Measurements from ENCODE around the gene RAP1B.

RAP1B gene

GRCh38 chr12:68628698-68629097, 18.0 kb downstream of the RAP1B start:
- TF ChIP-seq RAD21 (IDR thresholded peaks at IDR 0.05; ENCODE audit: low read depth) (no peak), CEBPB (IDR thresholded peaks at IDR 0.05) (no peak), CREB1 (IDR thresholded peaks at IDR 0.05; ENCODE audit: low read depth) (no peak), MAX (IDR thresholded peaks at IDR 0.05) (no peak), FOXM1 (IDR thresholded peaks at IDR 0.05; ENCODE audit: borderline replicate concordance, low read depth) (no peak), USF1 (IDR thresholded peaks at IDR 0.05) (no peak), TAF1 (IDR thresholded peaks at IDR 0.05; ENCODE audit: low read depth) (no peak), YY1 (IDR thresholded peaks at IDR 0.05; ENCODE audit: low read depth) (no peak), ZBTB7A (IDR thresholded peaks at IDR 0.05; ENCODE audit: low read depth) (no peak), NFIC (IDR thresholded peaks at IDR 0.05) (no peak), TEAD4 (IDR thresholded peaks at IDR 0.05) (no peak), EGR1 (IDR thresholded peaks at IDR 0.05) (no peak), REST (IDR thresholded peaks at IDR 0.05; ENCODE audit: low read depth) (no peak), EP300 (IDR thresholded peaks at IDR 0.05; ENCODE audit: borderline replicate concordance) (no peak), TCF12 (IDR thresholded peaks at IDR 0.05; ENCODE audit: low read depth) (no peak)

- no peak for TF ChIP-seq ZBTB7A (IDR thresholded peaks at IDR 0.05; ENCODE audit: low read depth)
- no peak for TF ChIP-seq YY1 (IDR thresholded peaks at IDR 0.05; ENCODE audit: low read depth)
- no peak for TF ChIP-seq RAD21 (IDR thresholded peaks at IDR 0.05; ENCODE audit: low read depth)
- TF ChIP-seq TEAD4 (IDR thresholded peaks at IDR 0.05): no peak
- no peak for TF ChIP-seq TAF1 (IDR thresholded peaks at IDR 0.05; ENCODE audit: low read depth)
- no peak for TF ChIP-seq MAX (IDR thresholded peaks at IDR 0.05)
- TF ChIP-seq FOXM1 (IDR thresholded peaks at IDR 0.05; ENCODE audit: borderline replicate concordance, low read depth): no peak
- TF ChIP-seq EP300 (IDR thresholded peaks at IDR 0.05; ENCODE audit: borderline replicate concordance): no peak
- TF ChIP-seq CREB1 (IDR thresholded peaks at IDR 0.05; ENCODE audit: low read depth): no peak
- TF ChIP-seq USF1 (IDR thresholded peaks at IDR 0.05): no peak
- no peak for TF ChIP-seq CEBPB (IDR thresholded peaks at IDR 0.05)
- no peak for TF ChIP-seq EGR1 (IDR thresholded peaks at IDR 0.05)
- no peak for TF ChIP-seq REST (IDR thresholded peaks at IDR 0.05; ENCODE audit: low read depth)
- no peak for TF ChIP-seq TCF12 (IDR thresholded peaks at IDR 0.05; ENCODE audit: low read depth)
- no peak for TF ChIP-seq NFIC (IDR thresholded peaks at IDR 0.05)
Observed at GRCh38 chr12:68630050-68630449, 19.4 kb downstream of the RAP1B start.

GRCh38 chr12:68630598-68630997, 19.9 kb downstream of the RAP1B start:
- no peak for TF ChIP-seq YY1 (IDR thresholded peaks at IDR 0.05; ENCODE audit: low read depth)
- TF ChIP-seq FOXM1 (IDR thresholded peaks at IDR 0.05; ENCODE audit: borderline replicate concordance, low read depth): no peak
- TF ChIP-seq ZBTB7A (IDR thresholded peaks at IDR 0.05; ENCODE audit: low read depth): no peak
- TF ChIP-seq MAX (IDR thresholded peaks at IDR 0.05): no peak
- TF ChIP-seq REST (IDR thresholded peaks at IDR 0.05; ENCODE audit: low read depth): no peak
- TF ChIP-seq EGR1 (IDR thresholded peaks at IDR 0.05): no peak
- TF ChIP-seq NFIC (IDR thresholded peaks at IDR 0.05): no peak
- no peak for TF ChIP-seq CREB1 (IDR thresholded peaks at IDR 0.05; ENCODE audit: low read depth)
- no peak for TF ChIP-seq TCF12 (IDR thresholded peaks at IDR 0.05; ENCODE audit: low read depth)
- TF ChIP-seq RAD21 (IDR thresholded peaks at IDR 0.05; ENCODE audit: low read depth): no peak
- no peak for TF ChIP-seq TEAD4 (IDR thresholded peaks at IDR 0.05)
- TF ChIP-seq EP300 (IDR thresholded peaks at IDR 0.05; ENCODE audit: borderline replicate concordance): no peak
- TF ChIP-seq USF1 (IDR thresholded peaks at IDR 0.05): no peak
- TF ChIP-seq TAF1 (IDR thresholded peaks at IDR 0.05; ENCODE audit: low read depth): no peak
- no peak for TF ChIP-seq CEBPB (IDR thresholded peaks at IDR 0.05)

Measured in Ishikawa (cell line).